ENCODE measurements around the gene MYCBP2.

The MYCBP2 gene

GRCh38 chr13:77099415-77099814 lies 227.5 kb downstream of the MYCBP2 start:
- no peak for DNase-seq

- no peak for DNase-seq
Measured at GRCh38 chr13:77095288-77095687, 231.6 kb downstream of the MYCBP2 start.

GRCh38 chr13:77094773-77095172 lies 232.1 kb downstream of the MYCBP2 start:
- DNase-seq, result no peak

GRCh38 chr13:77093735-77094134 lies 233.2 kb downstream of the MYCBP2 start:
- no peak for DNase-seq

- DNase-seq, result peak in 1 of 56 donors; percentile 2
Measured at GRCh38 chr13:77084755-77085154, 242.1 kb downstream of the MYCBP2 start.

- no peak for DNase-seq
Measured at GRCh38 chr13:77079902-77080413, 246.9 kb downstream of the MYCBP2 start.

- no peak for DNase-seq
Measured at GRCh38 chr13:77067519-77067918, 259.4 kb downstream of the MYCBP2 start.

GRCh38 chr13:77065461-77066147 lies 261.3 kb downstream of the MYCBP2 start:
- DNase-seq, result no peak

GRCh38 chr13:77062097-77062496 lies 264.8 kb downstream of the MYCBP2 start:
- no peak for DNase-seq

GRCh38 chr13:77061362-77061761 lies 265.5 kb downstream of the MYCBP2 start:
- DNase-seq, result no peak

- no peak for DNase-seq
Measured at GRCh38 chr13:77056886-77057285, 270.0 kb downstream of the MYCBP2 start.

GRCh38 chr13:77056382-77056781 lies 270.5 kb downstream of the MYCBP2 start:
- DNase-seq, result no peak

GRCh38 chr13:77055158-77055557 lies 271.7 kb downstream of the MYCBP2 start:
- no peak for DNase-seq

- no peak for DNase-seq
Measured at GRCh38 chr13:77053192-77053591, 273.7 kb downstream of the MYCBP2 start.

GRCh38 chr13:77048681-77049080 lies 278.2 kb downstream of the MYCBP2 start:
- DNase-seq, result no peak

- DNase-seq, result no peak
Measured at GRCh38 chr13:77047649-77048343, 279.1 kb downstream of the MYCBP2 start.

GRCh38 chr13:77042566-77043177 lies 284.2 kb downstream of the MYCBP2 start:
- no peak for DNase-seq

- no peak for DNase-seq
Measured at GRCh38 chr13:77040835-77041234, 286.1 kb downstream of the MYCBP2 start.

GRCh38 chr13:77040076-77040475 lies 286.8 kb downstream of the MYCBP2 start:
- no peak for DNase-seq

- DNase-seq, result no peak
Measured at GRCh38 chr13:77038907-77039480, 287.9 kb downstream of the MYCBP2 start.

GRCh38 chr13:77036279-77036678 lies 290.6 kb downstream of the MYCBP2 start:
- DNase-seq, result peak in 2 of 56 donors; percentile 36 to 47

GRCh38 chr13:77034881-77035280 lies 292.0 kb downstream of the MYCBP2 start:
- no peak for DNase-seq
